ENCODE measurements around the gene SPACA5. TPM values are rescaled to one million over a fixed set of nuclear protein-coding genes. Genes with fewer than 3 reads are reported as not detected.
A peak's percentile ranks its signal among the peaks of the same experiment; 100 is the strongest.
"Not testable (repeated sequence)": the region's sequence is repeated elsewhere in the genome, so short reads cannot be mapped to it uniquely, and the experiment has no call there.

Gene SPACA5
- not detected for total RNA-seq
- long read RNA-seq, donor 1, result 0 reads
- long read RNA-seq, donor 2, result 0 reads

- H3K4me3 ChIP-seq; DNase-seq; H3K36me3 ChIP-seq (ENCODE audit: low read depth); ATAC-seq; H3K9me3 ChIP-seq; H3K4me1 ChIP-seq (ENCODE audit: low read depth); intact Hi-C loops (cut with DNase I, micrococcal nuclease): not testable (repeated sequence)
Observed at GRCh38 chrX:48006688-48007087, at the start of gene SPACA5. TSS of gene SPACA5 (plus strand) at chrX:48006988. CDS start at chrX:48007803, 815 bp downstream.

- DNase-seq; intact Hi-C loops (cut with DNase I, micrococcal nuclease); H3K9me3 ChIP-seq; H3K4me3 ChIP-seq; H3K4me1 ChIP-seq (ENCODE audit: low read depth); H3K36me3 ChIP-seq (ENCODE audit: low read depth); ATAC-seq: not testable (repeated sequence)
Observed at GRCh38 chrX:47958206-47958605, 48.6 kb upstream of the SPACA5 start.

- H3K36me3 ChIP-seq (ENCODE audit: low read depth), result no peaks in the 10 kb centered on the region
- no peak for TF ChIP-seq CTCF (IDR thresholded peaks at IDR 0.05)
Observed at GRCh38 chrX:47958761-47959342, 47.9 kb upstream of the SPACA5 start.

GRCh38 chrX:47960406-47960805 is 46.4 kb upstream of the SPACA5 start:
- H3K4me3 ChIP-seq, result no peak overlapping the region
- DNase-seq, result no peak
- H3K36me3 ChIP-seq (ENCODE audit: low read depth), result no peaks in the 10 kb centered on the region
- TF ChIP-seq CTCF (IDR thresholded peaks at IDR 0.05), result no peak
- H3K4me1 ChIP-seq (ENCODE audit: low read depth), result no peaks in the 10 kb centered on the region
- ATAC-seq, result no peak
- H3K9me3 ChIP-seq, result no peaks in the 10 kb centered on the region
- intact Hi-C loops (cut with DNase I, micrococcal nuclease), result no loop called here

More at GRCh38 chrX:47958761-47959342, 47.9 kb upstream of the SPACA5 start:
- DNase-seq (no peak), ATAC-seq (peak; percentile 56)
- Histone ChIP-seq H3K4me1 (ENCODE audit: low read depth) (no peaks in the 10 kb centered on the region), H3K4me3 (no peak overlapping the region), H3K9me3 (no peaks in the 10 kb centered on the region)
- intact Hi-C loops (cut with DNase I, micrococcal nuclease), result no loop called here

GRCh38 chrX:47961830-47962229 is 45.0 kb upstream of the SPACA5 start:
- H3K4me1 ChIP-seq (ENCODE audit: low read depth); H3K9me3 ChIP-seq; DNase-seq; H3K36me3 ChIP-seq (ENCODE audit: low read depth); ATAC-seq; H3K4me3 ChIP-seq; intact Hi-C loops (cut with DNase I, micrococcal nuclease): not testable (repeated sequence)

GRCh38 chrX:47965526-47965925 is 41.3 kb upstream of the SPACA5 start:
- H3K9me3 ChIP-seq; H3K36me3 ChIP-seq (ENCODE audit: low read depth); ATAC-seq; intact Hi-C loops (cut with DNase I, micrococcal nuclease); H3K4me1 ChIP-seq (ENCODE audit: low read depth); DNase-seq; H3K4me3 ChIP-seq: not testable (repeated sequence)

GRCh38 chrX:47973235-47973634 is 33.6 kb upstream of the SPACA5 start:
- no peak for ATAC-seq
- TF ChIP-seq CTCF (IDR thresholded peaks at IDR 0.05), result no peak
- H3K9me3 ChIP-seq, result peaks cover 34% of the 10 kb centered on the region

More at GRCh38 chrX:47973235-47973634, 33.6 kb upstream of the SPACA5 start:
- DNase-seq, result no peak
- intact Hi-C loops (cut with DNase I, micrococcal nuclease), result no loop called here
- no peaks in the 10 kb centered on the region for H3K36me3 ChIP-seq (ENCODE audit: low read depth)
- no peaks in the 10 kb centered on the region for H3K4me1 ChIP-seq (ENCODE audit: low read depth)
- H3K4me3 ChIP-seq, result no peak overlapping the region
